Astrocyte of the hippocampus (primary cell): ENCODE data around the gene CRTAC1.
A peak's percentile ranks its signal among the peaks of the same experiment; 100 is the strongest.
"Not testable (repeated sequence)": the region's sequence is repeated elsewhere in the genome, so short reads cannot be mapped to it uniquely, and the experiment has no call there.

ENCODE experiments used
- DNase-seq: peaks from one replicate; pipeline ENCODE4 v3.0.0; 2011; ENCODE audit warnings: low read depth, low spot score

Gene CRTAC1

DNA sequence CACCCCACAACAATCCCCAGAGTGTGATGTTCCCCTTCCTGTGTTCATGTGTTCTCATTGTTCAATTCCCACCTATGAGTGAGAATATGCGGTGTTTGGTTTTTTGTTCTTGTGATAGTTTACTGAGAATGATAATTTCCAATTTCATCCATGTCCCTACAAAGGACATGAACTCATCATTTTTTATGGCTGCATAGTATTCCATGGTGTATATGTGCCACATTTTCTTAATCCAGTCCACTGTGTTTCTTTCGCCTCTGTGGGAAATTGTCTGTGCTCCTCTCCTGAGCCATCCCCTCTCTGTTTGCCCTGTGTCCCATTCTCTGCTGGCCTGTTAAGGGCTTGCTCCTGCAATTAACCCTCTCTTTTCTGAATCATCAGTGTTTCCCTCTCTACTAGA lies 186.4 kb downstream of the CRTAC1 start:
- not testable (repeated sequence) for DNase-seq

DNA sequence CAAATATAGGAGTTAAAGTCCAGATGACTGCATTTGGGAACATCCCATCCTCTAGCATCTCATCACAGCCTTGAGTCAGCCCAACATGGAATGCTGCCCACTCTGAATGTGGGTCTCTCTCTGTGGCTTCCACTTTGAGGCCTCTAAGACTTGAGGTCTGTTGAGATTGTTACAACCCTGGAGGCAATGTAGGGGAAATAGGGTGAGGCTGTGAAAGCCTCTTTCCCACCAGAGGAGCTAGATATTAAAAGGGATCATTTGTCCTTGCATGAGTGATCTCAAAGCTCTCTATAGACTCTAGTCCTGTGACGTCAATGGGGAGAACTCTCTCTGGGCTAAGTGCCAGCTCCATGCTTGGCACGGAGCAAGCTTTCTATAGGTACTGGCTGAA lies 187.1 kb downstream of the CRTAC1 start:
- no peak for DNase-seq

DNA sequence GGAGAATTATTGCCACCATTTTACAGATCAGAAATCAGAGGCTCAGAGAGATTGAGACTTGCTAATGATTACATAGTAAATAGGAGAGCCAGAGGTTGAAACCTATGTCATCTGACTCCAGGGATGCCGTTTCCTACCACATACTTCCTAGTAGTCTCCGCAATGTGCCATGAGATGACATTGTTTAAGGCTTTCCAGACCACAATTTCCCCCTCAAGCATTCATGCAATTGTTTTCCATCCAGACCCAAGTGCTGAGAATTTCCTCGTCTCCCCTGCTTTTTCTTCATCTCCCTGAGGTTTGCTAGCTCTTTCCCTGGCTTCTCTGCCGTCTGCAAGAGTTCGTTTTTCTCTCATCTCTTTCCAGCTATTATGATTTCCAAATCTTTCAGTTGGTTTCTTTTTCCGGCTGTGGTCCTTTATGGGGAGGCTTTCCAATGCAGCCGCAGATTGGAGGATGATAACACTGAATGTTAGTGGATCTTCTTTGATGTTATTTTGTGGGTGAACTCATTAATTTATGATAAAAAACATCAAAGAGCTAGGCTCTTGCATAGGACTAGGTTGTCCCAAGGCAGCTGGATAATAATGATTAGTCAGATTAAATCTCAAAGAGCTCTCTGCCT lies 187.7 kb downstream of the CRTAC1 start:
- DNase-seq, result peak; percentile 19

DNA sequence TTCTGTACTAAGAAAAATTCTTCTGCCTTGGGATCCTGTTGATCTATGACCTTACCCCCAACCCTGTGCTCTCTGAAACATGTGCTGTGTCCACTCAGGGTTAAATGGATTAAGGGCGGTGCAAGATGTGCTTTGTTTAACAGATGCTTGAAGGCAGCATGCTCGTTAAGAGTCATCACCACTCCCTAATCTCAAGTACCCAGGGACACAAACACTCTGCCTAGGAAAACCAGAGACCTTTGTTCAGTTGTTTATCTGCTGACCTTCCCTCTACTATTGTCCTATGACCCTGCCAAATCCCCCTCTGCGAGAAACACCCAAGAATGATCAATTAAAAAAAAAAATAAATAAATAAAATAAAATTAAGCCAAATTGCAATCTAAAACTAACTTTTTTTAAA lies 188.3 kb downstream of the CRTAC1 start:
- DNase-seq, result not testable (repeated sequence)

DNA sequence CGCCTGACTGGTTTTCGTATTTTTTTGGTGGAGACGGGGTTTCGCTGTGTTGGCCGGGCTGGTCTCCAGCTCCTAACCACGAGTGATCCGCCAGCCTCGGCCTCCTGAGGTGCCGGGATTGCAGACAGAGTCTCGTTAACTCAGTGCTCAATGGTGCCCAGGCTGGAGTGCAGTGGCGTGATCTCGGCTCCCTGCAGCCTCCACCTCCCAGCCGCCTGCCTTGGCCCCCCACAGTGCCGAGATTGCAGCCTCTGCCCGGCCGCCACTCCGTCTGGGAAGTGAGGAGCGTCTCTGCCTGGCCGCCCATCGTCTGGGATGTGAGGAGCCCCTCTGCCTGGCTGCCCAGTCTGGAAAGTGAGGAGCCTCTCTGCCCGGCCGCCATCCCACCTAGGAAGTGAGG lies 189.3 kb downstream of the CRTAC1 start:
- DNase-seq, result not testable (repeated sequence)

DNA sequence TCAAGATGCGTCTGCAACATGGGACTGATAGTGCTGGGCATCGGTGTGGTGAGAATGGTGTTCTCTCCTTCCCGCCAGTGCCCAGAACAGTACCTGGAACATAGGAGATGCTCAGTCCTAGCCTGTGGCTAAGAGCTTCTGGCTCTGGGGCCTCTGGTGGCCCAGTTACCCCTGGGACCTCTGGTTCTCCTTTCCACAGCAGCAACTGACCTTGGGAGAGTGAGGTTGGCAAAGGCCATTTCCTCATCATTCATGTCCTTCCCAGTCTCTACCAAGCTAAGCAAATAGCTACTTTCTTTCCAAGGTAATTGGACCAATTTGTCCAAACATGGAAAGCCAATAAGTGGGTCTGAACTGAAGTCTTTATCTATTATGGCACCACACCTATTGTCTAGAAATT lies 192.3 kb downstream of the CRTAC1 start:
- no peak for DNase-seq

DNA sequence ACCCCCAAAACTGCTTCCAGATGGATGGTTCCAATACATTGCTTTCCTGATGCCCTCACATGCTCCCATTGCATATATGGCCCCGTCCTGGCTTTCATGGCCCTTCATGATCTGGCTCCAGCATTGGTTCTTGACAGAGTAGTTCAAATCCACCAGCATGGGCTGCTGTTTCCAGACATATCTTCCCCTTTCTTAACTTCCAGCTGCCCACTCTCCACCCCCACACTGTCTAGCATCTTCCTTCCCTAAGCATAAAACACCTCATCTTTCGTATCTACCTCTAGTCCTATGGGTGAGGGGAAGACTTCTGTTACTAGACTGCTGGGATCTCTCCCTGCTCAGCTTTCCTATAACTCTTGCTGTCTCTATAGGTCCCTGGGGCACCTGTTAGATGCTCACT lies 194.0 kb downstream of the CRTAC1 start:
- DNase-seq, result no peak

DNA sequence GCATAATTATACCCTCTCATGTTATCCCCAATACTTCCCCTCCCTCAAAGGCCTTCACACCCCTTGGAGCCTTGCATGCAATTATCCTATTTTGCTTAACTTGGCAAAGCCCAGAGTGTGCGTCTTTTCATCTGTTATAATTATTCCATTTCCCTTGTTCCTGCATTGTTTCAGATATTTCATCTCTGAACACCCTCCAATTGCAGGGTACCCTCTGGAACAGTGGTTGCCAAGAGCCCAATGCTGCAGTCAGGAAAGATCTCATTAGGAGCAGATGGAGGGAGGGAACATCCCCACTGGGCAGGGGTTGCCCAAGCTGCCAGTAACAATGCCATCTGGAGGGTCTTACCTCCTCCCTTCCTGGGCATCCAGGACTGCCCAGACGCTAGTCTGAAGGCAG lies 199.2 kb downstream of the CRTAC1 start:
- no peak for DNase-seq

DNA sequence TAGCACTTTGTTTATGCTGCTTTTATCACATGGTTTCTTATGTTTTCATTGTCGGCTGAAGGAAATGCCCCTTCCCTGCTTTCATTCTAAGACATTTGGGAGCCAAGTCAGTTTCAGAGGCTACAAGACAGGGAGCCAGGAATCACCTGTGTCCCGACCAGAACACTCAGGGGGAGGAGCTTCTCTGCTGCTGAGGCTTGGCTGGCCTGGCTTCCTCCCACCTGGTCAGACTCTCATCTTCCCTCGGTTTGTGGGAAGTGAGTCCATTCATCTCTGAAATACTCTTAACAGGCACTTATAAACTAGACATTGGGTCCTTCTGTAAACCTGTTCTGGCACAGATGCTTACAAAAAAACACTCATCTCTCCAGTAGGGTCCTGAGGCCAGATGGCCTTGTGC lies 200.4 kb downstream of the CRTAC1 start:
- no peak for DNase-seq

DNA sequence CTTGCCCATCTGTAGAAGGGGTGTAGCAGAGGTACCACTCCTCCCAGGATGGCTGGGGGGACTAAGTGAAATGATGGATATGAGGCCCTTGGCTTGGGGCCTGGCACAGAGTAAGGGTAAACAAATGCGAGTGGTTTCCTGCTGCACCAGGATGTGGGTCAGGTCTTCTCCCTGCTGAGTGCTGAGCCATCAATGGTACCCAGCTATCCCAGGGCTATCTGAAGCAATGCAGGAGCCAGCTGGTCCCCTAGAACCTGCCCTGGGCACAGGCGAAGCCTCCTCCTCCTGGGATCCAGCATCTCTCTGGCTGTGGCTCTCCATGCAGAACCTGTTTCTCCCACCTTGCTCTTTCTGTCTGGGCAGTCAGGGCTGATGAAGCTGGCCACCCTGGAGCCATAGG lies 201.7 kb downstream of the CRTAC1 start:
- no peak for DNase-seq

DNA sequence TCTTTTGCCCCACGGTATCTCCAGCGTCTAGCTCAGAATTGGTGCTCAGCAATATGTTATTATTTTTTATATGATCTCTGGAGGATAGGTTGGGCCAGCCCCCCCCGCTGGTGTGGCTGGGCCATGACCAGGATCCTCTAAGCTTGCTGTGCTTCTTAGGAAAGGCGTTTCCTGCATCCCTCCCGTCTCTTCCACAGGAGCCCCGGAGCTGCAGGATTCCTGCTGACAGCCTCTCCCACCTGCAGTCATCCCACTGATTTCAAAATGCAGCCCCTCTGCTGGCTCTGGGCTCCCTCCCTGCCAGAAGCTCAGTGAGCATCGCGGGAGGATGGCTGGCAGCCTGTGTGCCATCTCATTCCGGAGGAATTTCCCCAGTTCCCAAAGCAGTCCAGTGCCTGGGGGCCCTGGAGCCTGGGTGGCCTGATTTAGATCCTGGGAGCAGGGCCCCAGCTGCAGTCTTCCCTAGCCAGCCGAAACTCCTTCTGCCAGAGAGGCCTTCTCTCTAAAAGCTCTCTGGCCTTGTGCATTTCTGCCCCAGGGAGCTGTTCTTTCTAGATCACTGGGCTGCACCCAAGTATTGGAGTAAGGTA lies 202.6 kb downstream of the CRTAC1 start:
- peak; percentile 47 for DNase-seq

DNA sequence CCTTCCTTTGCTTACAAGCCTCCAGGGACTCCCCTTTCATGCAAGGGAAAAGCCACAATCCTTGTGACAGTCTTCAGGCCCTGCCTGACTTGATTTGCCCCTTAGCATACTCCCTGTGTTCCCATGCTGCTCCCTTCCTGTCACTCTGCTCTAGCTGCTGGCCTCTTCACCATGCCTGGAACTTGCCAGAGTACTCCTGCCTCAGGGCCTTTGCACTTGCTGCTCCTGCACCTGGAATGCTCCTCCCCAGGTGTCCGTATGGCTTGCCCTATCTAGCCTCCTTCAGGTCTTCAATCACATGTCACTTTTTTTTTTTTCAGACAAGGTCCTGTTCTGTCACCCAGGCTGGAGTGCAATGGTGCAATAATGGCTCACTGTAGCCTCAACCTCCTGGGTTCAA lies 203.5 kb downstream of the CRTAC1 start:
- no peak for DNase-seq

DNA sequence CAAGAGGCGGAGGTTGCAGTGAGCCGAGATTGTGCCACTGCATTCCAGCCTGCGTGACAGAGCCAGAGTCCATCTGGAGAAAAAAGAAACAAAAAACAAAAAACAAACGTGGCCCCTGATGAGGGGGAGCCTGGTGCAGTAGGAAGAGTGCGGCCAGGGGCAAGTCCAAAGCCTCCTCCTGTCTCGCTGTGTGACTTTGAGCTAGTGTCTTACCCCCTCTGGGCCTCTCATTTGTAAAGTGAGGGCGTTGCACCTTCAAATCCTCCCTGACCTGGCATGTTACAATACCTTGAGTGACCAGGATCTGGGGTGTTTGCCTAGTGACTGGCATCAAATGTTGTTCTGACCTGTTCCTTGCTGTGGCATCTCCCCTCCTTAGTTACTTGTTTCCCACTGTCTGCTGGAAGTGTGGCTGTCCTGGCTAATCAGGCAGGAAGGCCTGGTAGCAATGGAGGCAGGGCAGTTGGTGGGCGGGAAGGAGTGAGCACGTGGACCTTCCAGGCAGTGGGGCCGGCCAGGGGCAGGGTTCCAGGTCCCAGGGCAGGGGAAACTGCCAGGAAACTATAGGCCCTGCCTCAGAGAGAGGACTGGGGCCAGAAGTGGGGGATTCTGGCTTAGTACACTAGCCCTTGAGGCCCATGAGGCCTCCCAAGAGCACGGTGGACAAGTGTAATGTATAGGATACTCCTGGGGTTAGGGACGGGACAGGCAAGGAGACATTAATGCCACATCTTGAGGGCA lies 205.2 kb downstream of the CRTAC1 start:
- DNase-seq, result no peak

DNA sequence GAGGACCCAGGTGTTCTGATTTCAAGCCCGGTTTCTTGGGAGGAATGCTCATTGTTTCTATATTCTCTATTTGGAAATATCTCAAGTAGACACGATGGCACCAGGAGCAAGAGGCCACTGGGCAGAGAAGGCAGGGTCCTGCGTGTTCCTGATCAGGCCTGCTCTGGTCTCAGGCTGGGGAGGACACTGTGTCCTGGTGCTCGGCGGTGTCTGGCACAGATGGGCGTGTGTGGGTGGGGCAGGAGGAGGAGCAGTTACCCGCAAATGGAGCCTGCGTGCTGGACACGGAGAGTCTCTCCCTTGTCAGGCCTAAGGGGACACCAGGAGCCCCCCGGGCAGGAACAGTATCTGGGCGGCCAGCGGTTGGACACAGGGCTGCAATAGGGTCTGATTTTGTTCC lies 206.7 kb downstream of the CRTAC1 start:
- no peak for DNase-seq

DNA sequence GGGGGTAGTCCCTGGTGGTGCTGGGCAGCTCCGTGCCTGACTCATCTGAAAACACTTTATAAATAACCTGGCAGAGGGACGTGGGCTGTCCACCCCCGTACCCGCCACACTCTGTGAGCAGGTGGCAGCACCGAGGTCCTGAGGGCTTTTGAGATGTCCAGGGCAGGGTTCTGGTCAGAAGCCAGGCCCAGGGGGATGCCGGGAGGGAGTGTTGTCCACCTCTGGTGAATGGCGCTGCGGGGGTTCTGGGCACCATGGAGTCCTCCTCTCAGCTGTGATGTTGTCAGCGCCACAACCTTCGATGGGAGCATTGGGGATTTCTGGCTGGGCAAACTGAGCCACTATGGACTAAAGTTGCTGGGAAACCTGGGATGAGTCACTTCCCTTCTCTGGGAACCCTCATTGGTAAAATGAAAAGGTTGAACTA lies 208.1 kb downstream of the CRTAC1 start:
- DNase-seq, result no peak

DNA sequence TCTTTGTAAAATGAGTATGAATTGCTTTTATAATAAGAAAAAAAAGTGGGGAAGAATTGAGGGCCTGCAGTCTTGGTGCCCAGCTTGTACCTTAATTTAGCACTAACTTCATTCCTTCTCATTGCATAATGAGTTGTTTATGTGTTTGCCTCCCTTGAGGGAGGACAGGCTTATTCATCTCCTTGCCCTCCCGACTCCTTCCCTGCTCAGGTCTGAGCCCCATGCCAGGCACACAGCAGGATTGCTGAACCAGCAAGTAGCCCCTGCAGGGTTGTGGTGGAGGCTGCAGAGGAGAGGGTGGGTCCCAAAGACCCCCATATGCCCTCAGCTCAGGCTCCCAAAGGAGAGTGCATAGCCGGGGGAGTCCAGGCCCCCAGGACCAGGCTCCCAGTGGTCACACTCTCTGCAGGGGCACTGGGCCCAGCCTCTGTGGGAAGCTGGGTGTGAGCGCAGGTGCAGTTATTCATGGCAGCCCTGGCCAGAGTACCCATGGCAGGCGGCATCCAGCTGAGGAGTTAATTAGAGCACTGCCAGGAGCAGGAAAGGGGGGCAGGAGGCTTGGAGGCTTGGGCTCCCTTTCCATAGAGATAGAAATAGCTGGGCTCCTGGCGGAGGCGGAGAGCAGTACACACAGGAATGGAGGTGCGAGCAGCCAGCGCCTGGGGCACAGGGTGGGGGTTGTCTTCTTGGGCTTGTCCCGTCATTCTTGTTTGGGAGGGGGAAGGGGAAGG lies 208.9 kb downstream of the CRTAC1 start:
- no peak for DNase-seq

DNA sequence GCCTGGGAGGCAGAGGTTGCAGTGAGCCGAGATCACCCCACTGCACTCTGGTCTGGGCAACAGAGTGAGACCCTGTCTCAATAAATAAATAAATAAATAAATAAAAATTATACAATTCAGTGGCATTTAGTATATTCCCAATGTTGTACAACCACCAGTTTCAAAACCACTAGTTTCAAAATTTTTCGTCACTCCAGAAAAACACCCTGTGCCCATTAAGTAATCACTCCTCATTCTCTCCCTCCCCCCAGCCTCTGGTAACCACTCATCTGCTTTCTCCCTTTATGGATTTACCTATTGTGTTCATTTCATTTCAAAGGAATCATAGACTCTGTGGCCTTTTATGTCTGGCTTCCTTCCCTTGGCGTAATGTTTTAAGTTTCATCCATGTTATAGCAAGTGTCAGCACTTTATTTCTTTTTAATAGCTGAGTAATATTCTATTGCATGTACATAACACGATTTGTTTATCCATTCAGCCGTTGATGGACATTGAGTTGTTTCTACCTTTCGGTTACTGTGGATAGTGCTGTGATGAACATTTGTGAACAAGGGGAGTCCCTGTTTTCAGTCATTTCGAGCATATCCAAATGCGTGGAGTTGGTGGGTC lies 210.2 kb downstream of the CRTAC1 start:
- DNase-seq, result no peak

DNA sequence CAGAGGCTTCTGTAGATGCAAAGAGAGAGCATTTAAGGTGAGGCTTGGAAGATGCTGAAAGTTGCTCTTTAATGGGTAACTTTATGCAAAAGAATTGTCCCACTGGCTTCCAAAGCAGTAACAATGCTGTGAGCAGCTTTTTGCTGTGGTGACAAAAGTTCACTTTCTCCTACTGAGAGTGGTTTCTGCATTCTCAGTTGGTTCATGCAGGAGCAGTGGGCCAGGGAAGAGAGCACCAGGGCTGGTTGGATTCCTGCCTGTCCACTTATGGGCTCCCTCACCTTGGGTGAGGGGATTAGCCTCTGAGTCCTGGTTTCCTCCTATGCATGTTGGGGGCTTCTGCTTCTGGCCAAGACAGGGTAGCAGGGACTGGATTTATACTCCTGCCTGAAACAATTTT lies 211.8 kb downstream of the CRTAC1 start:
- DNase-seq, result no peak

DNA sequence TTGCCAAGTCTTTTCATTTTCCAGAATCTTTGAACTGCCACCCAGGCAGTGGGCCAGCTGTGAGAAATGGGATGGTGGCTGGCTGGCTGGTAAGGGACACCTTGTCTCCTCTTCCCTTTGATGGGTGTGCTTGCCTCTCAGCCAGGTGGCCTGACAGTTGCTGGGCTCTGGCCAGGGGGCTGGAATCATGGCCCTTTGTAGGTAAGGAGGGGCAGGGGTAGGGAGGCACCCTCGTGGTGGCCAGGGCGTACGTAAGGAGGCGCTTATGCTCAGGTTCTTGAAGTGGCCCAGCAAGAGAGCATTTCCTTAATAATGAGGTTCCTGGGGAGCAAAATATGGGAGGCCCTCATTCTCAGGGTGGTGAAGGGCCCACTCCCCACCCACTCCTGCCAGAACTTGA lies 213.8 kb downstream of the CRTAC1 start:
- DNase-seq, result no peak
